Measurements from ENCODE around the gene PCSK4. TPM values are rescaled to one million over a fixed set of nuclear protein-coding genes. Genes with fewer than 3 reads are reported as not detected.

Gene PCSK4
- total and polyA plus RNA-seq, 9 of the 15 experiments (the other 6 are each of a cell fraction or from before 2014, with no cell fraction given), result 0.01 to 9.1 (median 2.1) TPM; not detected in 1

DNA sequence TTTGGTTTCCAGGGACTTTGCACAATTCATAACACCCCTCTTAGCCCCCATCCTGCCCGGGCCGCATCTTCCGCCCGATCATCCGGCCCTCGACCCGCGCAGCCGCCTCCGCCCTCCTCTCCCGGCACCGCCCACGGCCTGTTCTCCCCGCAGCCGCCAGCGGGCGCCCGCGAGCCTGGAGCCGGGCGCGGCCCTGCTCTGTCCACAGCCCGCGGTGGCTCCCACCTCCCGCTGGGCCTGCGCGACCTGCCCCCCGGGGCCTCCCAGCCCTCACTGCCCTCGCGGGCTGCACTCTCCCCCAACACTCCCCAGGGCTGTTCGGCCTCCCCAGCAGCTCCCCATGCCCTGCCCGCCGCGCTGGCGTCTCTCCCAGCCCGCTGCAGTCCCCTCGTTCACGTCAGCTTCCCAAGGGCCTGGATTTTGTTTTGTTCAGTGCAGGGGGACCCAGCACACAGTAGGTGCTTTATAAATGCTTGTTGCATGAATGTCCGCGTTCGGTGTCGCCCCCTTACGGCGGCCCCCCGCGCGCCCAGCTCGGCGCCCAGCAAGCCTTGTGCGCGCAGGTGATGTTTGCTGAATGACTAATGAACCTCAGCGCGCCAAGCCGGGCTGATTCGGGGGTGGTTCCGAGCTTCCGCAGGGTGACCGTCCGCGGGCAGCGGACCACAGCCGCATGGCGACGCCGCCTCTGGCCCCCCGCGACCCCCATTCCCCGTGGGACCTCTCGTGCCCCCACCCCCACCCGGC lies 44.8 kb downstream of the PCSK4 start (continued):
- TF ChIP-seq, protein P1, sequence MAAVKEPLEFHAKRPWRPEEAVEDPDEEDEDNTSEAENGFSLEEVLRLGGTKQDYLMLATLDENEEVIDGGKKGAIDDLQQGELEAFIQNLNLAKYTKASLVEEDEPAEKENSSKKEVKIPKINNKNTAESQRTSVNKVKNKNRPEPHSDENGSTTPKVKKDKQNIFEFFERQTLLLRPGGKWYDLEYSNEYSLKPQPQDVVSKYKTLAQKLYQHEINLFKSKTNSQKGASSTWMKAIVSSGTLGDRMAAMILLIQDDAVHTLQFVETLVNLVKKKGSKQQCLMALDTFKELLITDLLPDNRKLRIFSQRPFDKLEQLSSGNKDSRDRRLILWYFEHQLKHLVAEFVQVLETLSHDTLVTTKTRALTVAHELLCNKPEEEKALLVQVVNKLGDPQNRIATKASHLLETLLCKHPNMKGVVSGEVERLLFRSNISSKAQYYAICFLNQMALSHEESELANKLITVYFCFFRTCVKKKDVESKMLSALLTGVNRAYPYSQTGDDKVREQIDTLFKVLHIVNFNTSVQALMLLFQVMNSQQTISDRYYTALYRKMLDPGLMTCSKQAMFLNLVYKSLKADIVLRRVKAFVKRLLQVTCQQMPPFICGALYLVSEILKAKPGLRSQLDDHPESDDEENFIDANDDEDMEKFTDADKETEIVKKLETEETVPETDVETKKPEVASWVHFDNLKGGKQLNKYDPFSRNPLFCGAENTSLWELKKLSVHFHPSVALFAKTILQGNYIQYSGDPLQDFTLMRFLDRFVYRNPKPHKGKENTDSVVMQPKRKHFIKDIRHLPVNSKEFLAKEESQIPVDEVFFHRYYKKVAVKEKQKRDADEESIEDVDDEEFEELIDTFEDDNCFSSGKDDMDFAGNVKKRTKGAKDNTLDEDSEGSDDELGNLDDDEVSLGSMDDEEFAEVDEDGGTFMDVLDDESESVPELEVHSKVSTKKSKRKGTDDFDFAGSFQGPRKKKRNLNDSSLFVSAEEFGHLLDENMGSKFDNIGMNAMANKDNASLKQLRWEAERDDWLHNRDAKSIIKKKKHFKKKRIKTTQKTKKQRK (IDR thresholded peaks at IDR 0.05; ENCODE audit: borderline replicate concordance, low read depth, low read length), result no peak
- peak; percentile 22; the same call in 1 of the 2 replicates for TF ChIP-seq CREB1 (IDR thresholded peaks at IDR 0.05)
- TF ChIP-seq CREB1 (CRISPR knock-in tag; IDR thresholded peaks at IDR 0.05), result no peak; the same call in 1 of the 2 replicates
- peak; percentile 20; the same call in 1 of the 2 replicates for TF ChIP-seq ZNF12 (CRISPR knock-in tag; IDR thresholded peaks at IDR 0.05)
- 0 out of 2 replicates have a peak, but pooled peaks have one; percentile 15 for TF ChIP-seq TCF3 (CRISPR knock-in tag; IDR thresholded peaks at IDR 0.05)
- TF ChIP-seq RAD21 (CRISPR knock-in tag; conservative IDR thresholded peaks at IDR 0.05 in 1 of 2, IDR thresholded peaks at IDR 0.05 in 1 of 2), result peak; percentile 61
- TF ChIP-seq YY1 (IDR thresholded peaks at IDR 0.05; ENCODE audit: borderline replicate concordance in 1 of 3, control insufficient read depth in 1 of 3, extremely low read depth in 1 of 3, insufficient read depth in 3 of 3, insufficient read length in 1 of 3, insufficient replicate concordance in 2 of 3, low read depth in 1 of 3, low read length in 2 of 3), result peak in 2 of 3 experiments; percentile 17 to 48
- no peak for TF ChIP-seq ZNF57 (CRISPR knock-in tag; IDR thresholded peaks at IDR 0.05)
- TF ChIP-seq, protein P2, sequence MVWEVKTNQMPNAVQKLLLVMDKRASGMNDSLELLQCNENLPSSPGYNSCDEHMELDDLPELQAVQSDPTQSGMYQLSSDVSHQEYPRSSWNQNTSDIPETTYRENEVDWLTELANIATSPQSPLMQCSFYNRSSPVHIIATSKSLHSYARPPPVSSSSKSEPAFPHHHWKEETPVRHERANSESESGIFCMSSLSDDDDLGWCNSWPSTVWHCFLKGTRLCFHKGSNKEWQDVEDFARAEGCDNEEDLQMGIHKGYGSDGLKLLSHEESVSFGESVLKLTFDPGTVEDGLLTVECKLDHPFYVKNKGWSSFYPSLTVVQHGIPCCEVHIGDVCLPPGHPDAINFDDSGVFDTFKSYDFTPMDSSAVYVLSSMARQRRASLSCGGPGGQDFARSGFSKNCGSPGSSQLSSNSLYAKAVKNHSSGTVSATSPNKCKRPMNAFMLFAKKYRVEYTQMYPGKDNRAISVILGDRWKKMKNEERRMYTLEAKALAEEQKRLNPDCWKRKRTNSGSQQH (CRISPR knock-in tag; IDR thresholded peaks at IDR 0.05), result no peak
- peak; percentile 67 for TF ChIP-seq FOSL1 (tag; conservative IDR thresholded peaks at IDR 0.05)
- TF ChIP-seq KHSRP (IDR thresholded peaks at IDR 0.05), result no peak
- peak; percentile 63; the same call in 1 of the 2 replicates for TF ChIP-seq HNRNPL (IDR thresholded peaks at IDR 0.05; ENCODE audit: low read depth, low read length)
- TF ChIP-seq RBFOX2 (IDR thresholded peaks at IDR 0.05; ENCODE audit: low read depth, low read length), result peak; percentile 35; the same call in 1 of the 2 replicates
- TF ChIP-seq, protein P3, sequence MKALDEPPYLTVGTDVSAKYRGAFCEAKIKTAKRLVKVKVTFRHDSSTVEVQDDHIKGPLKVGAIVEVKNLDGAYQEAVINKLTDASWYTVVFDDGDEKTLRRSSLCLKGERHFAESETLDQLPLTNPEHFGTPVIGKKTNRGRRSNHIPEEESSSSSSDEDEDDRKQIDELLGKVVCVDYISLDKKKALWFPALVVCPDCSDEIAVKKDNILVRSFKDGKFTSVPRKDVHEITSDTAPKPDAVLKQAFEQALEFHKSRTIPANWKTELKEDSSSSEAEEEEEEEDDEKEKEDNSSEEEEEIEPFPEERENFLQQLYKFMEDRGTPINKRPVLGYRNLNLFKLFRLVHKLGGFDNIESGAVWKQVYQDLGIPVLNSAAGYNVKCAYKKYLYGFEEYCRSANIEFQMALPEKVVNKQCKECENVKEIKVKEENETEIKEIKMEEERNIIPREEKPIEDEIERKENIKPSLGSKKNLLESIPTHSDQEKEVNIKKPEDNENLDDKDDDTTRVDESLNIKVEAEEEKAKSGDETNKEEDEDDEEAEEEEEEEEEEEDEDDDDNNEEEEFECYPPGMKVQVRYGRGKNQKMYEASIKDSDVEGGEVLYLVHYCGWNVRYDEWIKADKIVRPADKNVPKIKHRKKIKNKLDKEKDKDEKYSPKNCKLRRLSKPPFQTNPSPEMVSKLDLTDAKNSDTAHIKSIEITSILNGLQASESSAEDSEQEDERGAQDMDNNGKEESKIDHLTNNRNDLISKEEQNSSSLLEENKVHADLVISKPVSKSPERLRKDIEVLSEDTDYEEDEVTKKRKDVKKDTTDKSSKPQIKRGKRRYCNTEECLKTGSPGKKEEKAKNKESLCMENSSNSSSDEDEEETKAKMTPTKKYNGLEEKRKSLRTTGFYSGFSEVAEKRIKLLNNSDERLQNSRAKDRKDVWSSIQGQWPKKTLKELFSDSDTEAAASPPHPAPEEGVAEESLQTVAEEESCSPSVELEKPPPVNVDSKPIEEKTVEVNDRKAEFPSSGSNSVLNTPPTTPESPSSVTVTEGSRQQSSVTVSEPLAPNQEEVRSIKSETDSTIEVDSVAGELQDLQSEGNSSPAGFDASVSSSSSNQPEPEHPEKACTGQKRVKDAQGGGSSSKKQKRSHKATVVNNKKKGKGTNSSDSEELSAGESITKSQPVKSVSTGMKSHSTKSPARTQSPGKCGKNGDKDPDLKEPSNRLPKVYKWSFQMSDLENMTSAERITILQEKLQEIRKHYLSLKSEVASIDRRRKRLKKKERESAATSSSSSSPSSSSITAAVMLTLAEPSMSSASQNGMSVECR (CRISPR knock-in tag; IDR thresholded peaks at IDR 0.05), result peak; percentile 83
- TF ChIP-seq RBM25 (IDR thresholded peaks at IDR 0.05; ENCODE audit: low read depth, low read length, severe bottlenecking), result peak; percentile 96
- TF ChIP-seq TOE1 (IDR thresholded peaks at IDR 0.05; ENCODE audit: borderline replicate concordance), result 0 out of 2 replicates have a peak, but pooled peaks have one; percentile 14
- no peak for TF ChIP-seq TOE1 (CRISPR knock-in tag; IDR thresholded peaks at IDR 0.05; ENCODE audit: borderline replicate concordance, low read depth)
